ENCODE measurements around the gene SMPD1. TPM values are rescaled to one million over a fixed set of nuclear protein-coding genes. Genes with fewer than 3 reads are reported as not detected.

Gene SMPD1
- total and polyA plus RNA-seq, 9 of the 15 experiments (the other 6 are each of a cell fraction or from before 2014, with no cell fraction given), result 0.90 to 9.9 (median 5.2) TPM

- no peaks in the 10 kb centered on the region for H3K9me1 ChIP-seq (ENCODE audit: control insufficient read depth, insufficient read depth, low read length)
- DNase-seq (ENCODE audit: extremely low read depth in 1 of 4, low spot score in 3 of 4) (peak in 1 of 4 experiments; percentile 18), FAIRE-seq (no peak), ATAC-seq (peak; percentile 40; the same call in 2 of the 3 replicates)
- H3K4me1 ChIP-seq (replicated peaks in 1 of 2; ENCODE audit: control insufficient read depth in 2 of 2, insufficient read depth in 2 of 2, low read length in 2 of 2), result peaks cover 0 to 7% of the 10 kb centered on the region in 2 experiments; a peak in 2 of 5 replicates
- no peaks in the 10 kb centered on the region for H3K36me3 ChIP-seq (ENCODE audit: control insufficient read depth, insufficient read depth, low read length)
- BruUV-seq (replicated peaks), result no TSS peak
- H4K20me1 ChIP-seq (replicated peaks; ENCODE audit: control insufficient read depth, insufficient read depth, low read length), result no peaks in the 10 kb centered on the region
- ChIA-PET CTCF (ENCODE audit: low intra/inter-chr PET ratio) (no interaction called here), POLR2A (interaction anchor here (0.6 to 0.7 kb wide), 2 partner anchors 105 to 154 kb away, joined by 3 read pairs; no protein-coding TSS in a partner anchor)
- no peak overlapping the region for H3K9ac ChIP-seq (ENCODE audit: insufficient read depth in 1 of 2, low read depth in 2 of 2, low read length in 2 of 2)
- in situ Hi-C loops (cut with MboI) (no loop called here), intact Hi-C loops (cut with micrococcal nuclease) (loop anchor here (10.0 kb wide), 1 partner anchor 263 kb away; no protein-coding TSS in a partner anchor)
- peak overlapping the region; percentile 69 for H2AFZ ChIP-seq (ENCODE audit: low read depth, low read length)
- 19% methylated on average over 6 of the region's 6 CpGs for WGBS (ENCODE audit: insufficient coverage, low coverage, missing lambda C conversion rate)
- peak overlapping the region; percentile 9; the same call in 1 of the 2 replicates for H3K4me2 ChIP-seq (ENCODE audit: insufficient read depth, low read length)
- H3K4me3 ChIP-seq, result no peak overlapping the region
- H3K9me3 ChIP-seq (replicated peaks; ENCODE audit: control insufficient read depth, insufficient read depth, low read depth, low read length), result no peaks in the 10 kb centered on the region
- no peaks in the 10 kb centered on the region for H3K79me2 ChIP-seq (ENCODE audit: control insufficient read depth, insufficient read depth, low read length)
- no peak overlapping the region for H3K27ac ChIP-seq (ENCODE audit: extremely low read depth, low read depth, low read length)
- peaks cover 15 to 17% of the 10 kb centered on the region in 2 experiments; a peak in 3 of 5 replicates for H3K27me3 ChIP-seq (ENCODE audit: control insufficient read depth in 2 of 2, insufficient read depth in 2 of 2, low read length in 2 of 2)
- peak; percentile 84 for TF ChIP-seq FOXJ2 (tag; IDR thresholded peaks at IDR 0.05)
- no peak for TF ChIP-seq GATAD2A (IDR thresholded peaks at IDR 0.05)
- TF ChIP-seq RCOR1 (IDR thresholded peaks at IDR 0.05; ENCODE audit: borderline replicate concordance in 1 of 2, low read depth in 2 of 2, low read length in 2 of 2), result no peak
- 0 out of 4 replicates have a peak, but pooled peaks of 1 of the 2 experiments have one; percentile 21 for TF ChIP-seq NRF1 (conservative IDR thresholded peaks at IDR 0.05 in 1 of 2, IDR thresholded peaks at IDR 0.05 in 1 of 2)
- no peak for TF ChIP-seq KDM4B (IDR thresholded peaks at IDR 0.05; ENCODE audit: borderline replicate concordance in 2 of 2, low read depth in 1 of 2)
- peak in 1 of 2 experiments; percentile 87; a peak in 2 of 4 replicates for TF ChIP-seq SRF (CRISPR knock-in tag; IDR thresholded peaks at IDR 0.05)
- no peak for TF ChIP-seq HNRNPH1 (optimal IDR thresholded peaks at IDR 0.05; ENCODE audit: low read depth, low read length)
- no peak for TF ChIP-seq PHF21A (IDR thresholded peaks at IDR 0.05; ENCODE audit: borderline replicate concordance, low read depth)
- no peak for TF ChIP-seq ZNF140 (CRISPR knock-in tag; IDR thresholded peaks at IDR 0.05)
- no peak for TF ChIP-seq ZBTB1 (CRISPR knock-in tag; IDR thresholded peaks at IDR 0.05; ENCODE audit: borderline replicate concordance, low read depth)
- no peak for TF ChIP-seq ETS1 (conservative IDR thresholded peaks at IDR 0.05; ENCODE audit: control insufficient read depth, low read depth, low read length)
- no peak for TF ChIP-seq STAT6 (CRISPR knock-in tag; IDR thresholded peaks at IDR 0.05)
- TF ChIP-seq ARID4B (CRISPR knock-in tag; IDR thresholded peaks at IDR 0.05), result no peak
- TF ChIP-seq HDAC6 (IDR thresholded peaks at IDR 0.05; ENCODE audit: low read depth, low read length), result no peak
Measured at GRCh38 chr11:6371825-6372224, 18.4 kb upstream of the SMPD1 start.

Data from K562 (cell line).